NCI-H2227 treated with DMSO at 0.1 percent for 48 hours (cell line): Measurements from ENCODE around the gene VARS1.
A peak's percentile ranks its signal among the peaks of the same experiment; 100 is the strongest.
"Not testable (repeated sequence)": the region's sequence is repeated elsewhere in the genome, so short reads cannot be mapped to it uniquely, and the experiment has no call there.

Experiments used
- DNase-seq: peaks from one replicate; lab custom pipeline; 2025; lab: John Stamatoyannopoulos, UW

The VARS1 gene

GRCh38 chr6:31822036-31822821, 26.7 kb upstream of the VARS1 start:
- DNase-seq, result no peak

GRCh38 chr6:31821301-31822035, 25.9 kb upstream of the VARS1 start:
- peak; percentile 65 for DNase-seq

- not testable (repeated sequence) for DNase-seq
Observed at GRCh38 chr6:31820399-31820798, 24.8 kb upstream of the VARS1 start.

- no peak for DNase-seq
Observed at GRCh38 chr6:31819871-31820299, 24.3 kb upstream of the VARS1 start.

- not testable (repeated sequence) for DNase-seq
Observed at GRCh38 chr6:31817929-31818511, 22.5 kb upstream of the VARS1 start.

- not testable (repeated sequence) for DNase-seq
Observed at GRCh38 chr6:31817133-31817928, 21.8 kb upstream of the VARS1 start.

GRCh38 chr6:31815025-31815838, 19.7 kb upstream of the VARS1 start, which contains the start of the genes HSPA1A and HSPA1L:
TSS of gene HSPA1A (plus strand) at chr6:31815543. CDS start at chr6:31815757, 214 bp downstream.
TSS of gene HSPA1L (minus strand) at chr6:31815283. CDS start at chr6:31811972, 3,311 bp downstream.
- DNase-seq, result peak; percentile 100

- peak; percentile 95 for DNase-seq
Observed at GRCh38 chr6:31814677-31815024, 19.1 kb upstream of the VARS1 start.

GRCh38 chr6:31813465-31813849, 17.9 kb upstream of the VARS1 start:
- DNase-seq, result no peak

- no peak for DNase-seq
Observed at GRCh38 chr6:31811645-31812044, 16.1 kb upstream of the VARS1 start.

GRCh38 chr6:31808599-31808998, 13.0 kb upstream of the VARS1 start:
- DNase-seq, result not testable (repeated sequence)

- peak; percentile 97 for DNase-seq
Observed at GRCh38 chr6:31806470-31807272, 11.1 kb upstream of the VARS1 start, which contains the start of gene LSM2. TSS of gene LSM2 (minus strand) at chr6:31806966. CDS start at chr6:31806757, 209 bp downstream.

GRCh38 chr6:31805939-31806469, 10.5 kb upstream of the VARS1 start:
- no peak for DNase-seq

- not testable (repeated sequence) for DNase-seq
Observed at GRCh38 chr6:31801031-31801927, 5.7 kb upstream of the VARS1 start.

GRCh38 chr6:31799781-31800180, 4.2 kb upstream of the VARS1 start:
- DNase-seq, result no peak

GRCh38 chr6:31797588-31797987, 2.0 kb upstream of the VARS1 start:
- no peak for DNase-seq

- no peak for DNase-seq
Observed at GRCh38 chr6:31796993-31797385, 1.4 kb upstream of the VARS1 start.

- no peak for DNase-seq
Observed at GRCh38 chr6:31794866-31795615, 511 bp downstream of the VARS1 start.
